HCT116 (cell line): ENCODE results near the gene HAUS6. TPM values are rescaled to one million over a fixed set of nuclear protein-coding genes. Genes with fewer than 3 reads are reported as not detected.

Experiments
- ATAC-seq: fragments of 200-7000 bp; cut with Tn5 transposase; 2 replicates; pipeline ENCODE4 v1.9.1; 2020; ENCODE audit warnings: mild to moderate bottlenecking, moderate library complexity
- BruUV-seq: library from RNA; stranded (reverse); fragments of 400-500 nt; replicated peaks from 2 replicates; lab custom pipeline; 2021; lab: Mats Ljungman, UMichigan
- CTCF ChIA-PET: fragments of 300-600 bp; sonication (Branson Sonifier 250); formaldehyde crosslinking; loops from one replicate; lab custom pipeline; 2021; ENCODE audit warnings: antibody characterized with exemption; lab: Charles Lee
- POLR2A ChIA-PET: fragments of 300-600, 350-600 bp; sonication (Branson Sonifier 250); formaldehyde crosslinking; loops from one replicate; lab custom pipeline; 2021; ENCODE audit warnings: antibody characterized with exemption; lab: Charles Lee
- RAD21 ChIA-PET, 2 experiments: fragments of 300-600 bp; sonication (Branson Sonifier 250); formaldehyde crosslinking; loops; one replicate each; lab custom pipeline; 2023; ENCODE audit warnings: low total read pairs in 2 of 2; ENCODE audit not compliant: uncharacterized antibody in 2 of 2, unreplicated experiment in 2 of 2, low non-redundant PET in 1 of 2; lab: Charles Lee
- DNase-seq: peaks from one replicate; pipeline ENCODE4 v3.0.0-alpha.2; 2010; ENCODE audit warnings: low read depth, low spot score
- H2AFZ ChIP-seq: fragments of 200-600 bp; shearing (Covaris generic), sonication (generic); 2 replicates; pipeline ENCODE4 v1.6.1; 2017; ENCODE audit warnings: low read depth, mixed run types, mixed read lengths, antibody characterized with exemption, low read length; ENCODE audit not compliant: poor library complexity, severe bottlenecking
- H3K27ac ChIP-seq: 2 replicates; pipeline ENCODE4 v1.5.1; 2012; ENCODE audit warnings: low read depth, low read length
- H3K27me3 ChIP-seq: fragments of 200-600 bp; sonication (generic); 2 replicates; pipeline ENCODE4 v1.6.1; 2016; ENCODE audit warnings: mixed run types, low read length, mixed read lengths; ENCODE audit not compliant: insufficient read depth
- H3K36me3 ChIP-seq, 2 experiments: fragments of 200-500 bp in 1 of 2; fragments of 200-600 bp in 1 of 2; sonication (Bioruptor generic) in 1 of 2; sonication (generic) in 1 of 2; 2 replicates each; pipeline versions ENCODE4 v1.5.1 to v1.6.1; 2014 to 2016; ENCODE audit warnings: low read length in 2 of 2, inconsistent platforms in 1 of 2, mixed read lengths in 1 of 2, mixed run types in 1 of 2; ENCODE audit not compliant: insufficient read depth in 2 of 2, control insufficient read depth in 1 of 2
- H3K4me1 ChIP-seq, 2 experiments: fragments of 200-600 bp in 1 of 2; sonication (generic) in 1 of 2; 2 replicates each; pipeline versions ENCODE4 v1.5.1 to v1.6.1; 2012 to 2017; ENCODE audit warnings: low read length in 2 of 2, inconsistent platforms in 1 of 2, mild to moderate bottlenecking in 1 of 2, mixed read lengths in 1 of 2, mixed run types in 1 of 2, moderate library complexity in 1 of 2; ENCODE audit not compliant: insufficient read depth in 2 of 2, control insufficient read depth in 1 of 2
- H3K4me2 ChIP-seq: fragments of 200-600 bp; sonication (generic); 2 replicates; pipeline ENCODE4 v1.6.1; 2017; ENCODE audit warnings: mixed run types, low read length, mixed read lengths
- H3K4me3 ChIP-seq, 2 experiments: fragments of 200-600 bp in 1 of 2; sonication (generic) in 1 of 2; replicated peaks in 1 of 2; 2 replicates each; pipeline ENCODE4 v1.5.1; 2011 to 2016; ENCODE audit warnings: low read length in 2 of 2, control low read depth in 1 of 2, low read depth in 1 of 2, mild to moderate bottlenecking in 1 of 2, mixed read lengths in 1 of 2, mixed run types in 1 of 2
- H3K79me2 ChIP-seq: fragments of 200-600 bp; sonication (generic); 2 replicates; pipeline ENCODE4 v1.6.1; 2017; ENCODE audit warnings: mild to moderate bottlenecking, mixed run types, low read length, moderate library complexity, mixed read lengths; ENCODE audit not compliant: insufficient read depth
- H3K9ac ChIP-seq: fragments of 200-600 bp; sonication (generic); 2 replicates; pipeline ENCODE4 v1.6.1; 2016; ENCODE audit warnings: low read length, mixed read lengths
- H3K9me2 ChIP-seq: fragments of 200-600 bp; sonication (generic), shearing (Covaris generic); 2 replicates; pipeline ENCODE4 v1.6.1; 2017; ENCODE audit warnings: mixed run types, mild to moderate bottlenecking, moderate library complexity; ENCODE audit not compliant: insufficient read depth
- H3K9me3 ChIP-seq, 2 experiments: fragments of 200-500 bp in 1 of 2; fragments of 200-600 bp in 1 of 2; sonication (Bioruptor generic) in 1 of 2; sonication (generic) in 1 of 2; 2 replicates each; pipeline ENCODE4 v1.6.1; 2014 to 2017; ENCODE audit warnings: low read length in 2 of 2, mixed read lengths in 2 of 2, inconsistent platforms in 1 of 2, low read depth in 1 of 2, mild to moderate bottlenecking in 1 of 2, mixed run types in 1 of 2, moderate library complexity in 1 of 2; ENCODE audit not compliant: control insufficient read depth in 1 of 2, insufficient read depth in 1 of 2
- H4K20me1 ChIP-seq: fragments of 200-600 bp; sonication (generic), shearing (Covaris generic); 2 replicates; pipeline ENCODE4 v1.6.1; 2017; ENCODE audit warnings: mixed run types, mild to moderate bottlenecking, moderate library complexity; ENCODE audit not compliant: insufficient read depth
- EZH2 ChIP-seq: fragments of 200-600 bp; sonication (generic); IDR thresholded peaks from 2 replicates; pipeline ENCODE4 v1.6.1; 2017; ENCODE audit warnings: antibody characterized with exemption, mixed run types
- FOSL1 ChIP-seq: IDR thresholded peaks from 2 replicates; pipeline ENCODE4 v1.6.1; 2012; ENCODE audit warnings: low read depth
- SP1 ChIP-seq: IDR thresholded peaks from 2 replicates; pipeline ENCODE4 v1.6.1; 2012; ENCODE audit warnings: low read depth
- YY1 ChIP-seq: IDR thresholded peaks from 2 replicates; pipeline ENCODE4 v1.6.1; 2011; ENCODE audit warnings: low read length, low read depth, moderate library complexity, mild to moderate bottlenecking; ENCODE audit not compliant: insufficient replicate concordance; ENCODE audit errors: extremely low read depth
- ZBTB33 ChIP-seq: IDR thresholded peaks from 2 replicates; pipeline ENCODE4 v1.6.1; 2011; ENCODE audit warnings: mild to moderate bottlenecking, low read length, moderate library complexity; ENCODE audit not compliant: insufficient replicate concordance; ENCODE audit errors: extremely low read depth
- ZFX ChIP-seq: fragments of 450-650 bp; IDR thresholded peaks from 2 replicates; pipeline ENCODE4 v1.6.1; 2017
- intact Hi-C: fragments of 100-400 bp; cut with micrococcal nuclease; formaldehyde crosslinking; loops from 2 replicates; pipeline ENCODE4 v1.10.0; 2022
- total RNA-seq: library from RNA; stranded (reverse); gene quantifications from one replicate; pipeline ENCODE4 v1.2.1, GENCODE V29; 2021; ENCODE audit not compliant: unreplicated experiment

Gene HAUS6
- total RNA-seq, 1 experiment from 2014 or later = 28.8 TPM

- TF ChIP-seq YY1 = no peak
- no peak for TF ChIP-seq EZH2
- no peak for TF ChIP-seq SP1
Measured at GRCh38 chr9:19020886-19021455, 81.7 kb downstream of the HAUS6 start (continued).

DNA sequence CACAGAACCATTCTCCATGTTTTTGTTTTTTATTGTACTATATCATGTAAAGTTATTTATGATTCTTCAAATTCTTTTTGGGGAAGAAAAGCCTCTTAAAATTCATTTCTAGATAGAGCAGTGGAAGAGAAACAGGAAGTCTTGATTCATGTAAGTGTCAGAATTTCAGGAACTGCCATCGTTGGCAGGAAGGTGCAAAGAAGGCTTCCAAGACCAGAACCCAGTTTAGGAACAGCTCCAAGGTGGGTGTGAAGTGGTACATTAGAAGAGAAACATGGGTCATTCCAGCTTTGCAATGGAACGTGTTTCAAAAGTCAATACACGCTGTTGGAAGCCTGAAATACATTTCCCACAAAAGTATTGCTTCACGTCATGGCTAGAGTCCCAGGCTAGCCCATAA lies 84.5 kb downstream of the HAUS6 start:
- no peak for TF ChIP-seq SP1
- TF ChIP-seq ZFX = no peak
- no peak for TF ChIP-seq ZBTB33
- no peak for TF ChIP-seq FOSL1

More for the DNA sequence above, 84.5 kb downstream of the HAUS6 start:
- H2AFZ ChIP-seq = no peak overlapping the region
- H3K4me2 ChIP-seq = no peak overlapping the region
- no peaks in the 10 kb centered on the region for H3K9me2 ChIP-seq
- H3K36me3 ChIP-seq = no peaks in the 10 kb centered on the region
- no peak overlapping the region for H3K27ac ChIP-seq
- CTCF ChIA-PET = no interaction called here
- H3K27me3 ChIP-seq = no peaks in the 10 kb centered on the region; the same call in 1 of the 2 replicates
- POLR2A ChIA-PET = no interaction called here
- no peak overlapping the region for H3K9ac ChIP-seq
- RAD21 ChIA-PET = no interaction called here
- H3K9me3 ChIP-seq = no peaks in the 10 kb centered on the region
- no peaks in the 10 kb centered on the region for H3K4me1 ChIP-seq
- DNase-seq (no peak), ATAC-seq (no peak)
- no peaks in the 10 kb centered on the region for H3K79me2 ChIP-seq
- no peak overlapping the region for H3K4me3 ChIP-seq
- no TSS peak for BruUV-seq
- no peaks in the 10 kb centered on the region for H4K20me1 ChIP-seq
- intact Hi-C loops = no loop called here
